ENCODE data around the gene TSPO.

TSPO gene

DNA sequence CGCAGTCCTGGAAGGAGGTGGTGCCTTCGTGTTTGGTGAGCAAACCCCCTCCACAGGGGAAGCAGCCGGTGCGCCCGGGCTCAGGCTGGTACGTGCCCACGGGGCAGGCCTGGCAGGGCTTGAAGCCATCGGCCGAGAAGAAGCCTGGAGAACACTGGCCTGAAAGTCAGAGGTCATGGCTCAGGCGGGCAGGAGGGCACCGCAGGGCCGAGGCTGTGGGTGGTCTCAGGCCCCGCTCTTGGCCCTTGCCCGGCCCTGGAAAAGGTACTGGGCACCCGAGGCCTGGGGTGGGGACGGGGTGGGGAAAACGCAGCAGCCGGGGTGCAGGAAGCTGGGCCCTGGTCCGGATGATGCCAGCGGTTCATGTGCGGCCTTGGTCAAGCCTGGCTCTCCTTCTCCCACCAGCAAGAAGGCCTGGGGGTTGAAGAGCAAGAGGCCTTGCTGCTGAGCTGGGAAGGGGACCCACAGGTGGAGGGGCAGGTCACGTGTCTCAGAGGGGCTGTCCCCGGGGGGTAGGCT is 61.1 kb downstream of the TSPO start:
- DNase-seq (ENCODE audit: low read depth): no peak
- TF ChIP-seq, protein P1, sequence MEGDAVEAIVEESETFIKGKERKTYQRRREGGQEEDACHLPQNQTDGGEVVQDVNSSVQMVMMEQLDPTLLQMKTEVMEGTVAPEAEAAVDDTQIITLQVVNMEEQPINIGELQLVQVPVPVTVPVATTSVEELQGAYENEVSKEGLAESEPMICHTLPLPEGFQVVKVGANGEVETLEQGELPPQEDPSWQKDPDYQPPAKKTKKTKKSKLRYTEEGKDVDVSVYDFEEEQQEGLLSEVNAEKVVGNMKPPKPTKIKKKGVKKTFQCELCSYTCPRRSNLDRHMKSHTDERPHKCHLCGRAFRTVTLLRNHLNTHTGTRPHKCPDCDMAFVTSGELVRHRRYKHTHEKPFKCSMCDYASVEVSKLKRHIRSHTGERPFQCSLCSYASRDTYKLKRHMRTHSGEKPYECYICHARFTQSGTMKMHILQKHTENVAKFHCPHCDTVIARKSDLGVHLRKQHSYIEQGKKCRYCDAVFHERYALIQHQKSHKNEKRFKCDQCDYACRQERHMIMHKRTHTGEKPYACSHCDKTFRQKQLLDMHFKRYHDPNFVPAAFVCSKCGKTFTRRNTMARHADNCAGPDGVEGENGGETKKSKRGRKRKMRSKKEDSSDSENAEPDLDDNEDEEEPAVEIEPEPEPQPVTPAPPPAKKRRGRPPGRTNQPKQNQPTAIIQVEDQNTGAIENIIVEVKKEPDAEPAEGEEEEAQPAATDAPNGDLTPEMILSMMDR (IDR thresholded peaks at IDR 0.05; ENCODE audit: control insufficient read depth, extremely low read depth, insufficient read depth): no peak
- H3K4me3 ChIP-seq (ENCODE audit: low read depth, low read length): no peak overlapping the region

Measured in LNCaP clone FGC (cell line).